Measurements from ENCODE around the gene HOXA11.

HOXA11 gene

DNA sequence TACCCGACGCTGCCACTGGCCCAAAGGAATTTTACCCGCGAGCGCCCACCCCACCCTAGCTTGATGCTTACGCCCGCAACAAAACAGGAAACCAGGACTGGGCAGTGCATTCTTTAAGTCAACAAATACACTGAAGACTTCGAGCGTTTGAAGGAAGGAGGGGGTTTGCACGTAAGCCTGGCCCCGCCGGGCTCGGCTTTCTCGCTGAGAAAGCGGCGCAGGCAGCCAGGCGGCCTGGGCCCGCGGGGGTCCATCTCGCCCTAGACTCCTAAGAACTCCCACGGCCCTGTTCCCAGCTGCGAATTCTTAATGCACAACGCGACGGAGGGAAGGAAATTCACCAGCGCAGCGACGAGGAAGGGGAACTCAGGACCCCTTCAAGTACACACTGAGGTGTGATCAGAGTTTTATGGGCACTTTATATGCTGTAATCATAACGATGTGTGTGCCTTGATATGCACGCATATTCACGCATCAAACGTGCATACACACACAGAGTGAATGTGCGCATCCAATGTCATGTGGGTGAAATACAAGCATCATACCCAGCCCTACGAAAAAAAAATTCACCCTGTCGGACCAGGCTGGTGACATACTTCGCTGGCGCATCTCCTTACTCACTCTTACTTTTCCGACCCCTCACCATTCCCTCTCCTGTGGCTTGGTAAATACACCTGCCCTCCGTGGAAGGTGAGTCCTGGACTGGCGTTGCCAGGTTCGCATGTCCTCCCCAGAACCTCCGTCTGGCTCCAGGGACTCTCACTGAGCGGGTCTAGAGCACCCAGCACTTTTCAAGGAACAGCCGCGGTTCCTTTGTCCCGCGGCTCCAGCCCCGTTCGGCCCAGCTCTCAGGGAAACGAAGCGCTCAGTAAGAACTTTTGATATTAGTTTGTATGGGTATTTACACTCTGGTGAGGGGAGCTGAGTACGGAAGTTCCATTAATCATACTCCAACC lies 20.6 kb upstream of the HOXA11 start:
- DNase-seq, result no peak

DNA sequence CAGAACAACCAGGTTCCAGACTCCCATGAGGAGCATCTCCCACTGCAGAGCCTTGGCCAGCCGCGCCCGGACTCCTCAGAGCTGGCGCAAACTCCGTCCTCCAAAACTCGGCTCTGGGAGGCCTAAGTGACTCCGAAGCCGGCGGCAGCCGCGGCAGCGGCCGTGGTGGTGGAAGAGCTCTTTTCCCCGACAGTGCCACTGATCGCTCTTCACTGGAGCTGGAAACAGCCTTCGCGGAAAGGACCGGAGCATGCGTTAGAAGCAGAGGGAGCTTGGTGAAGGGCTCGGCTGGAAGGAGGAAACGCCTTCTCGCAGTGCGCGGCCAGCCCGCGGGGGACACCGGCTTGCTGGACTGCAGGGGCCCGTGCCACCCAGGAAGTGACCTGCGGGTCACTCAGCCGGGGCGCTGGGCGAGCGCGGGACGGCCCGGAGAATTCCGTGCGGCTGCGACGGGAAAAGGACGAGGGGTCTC lies 19.9 kb upstream of the HOXA11 start:
- DNase-seq, result no peak

DNA sequence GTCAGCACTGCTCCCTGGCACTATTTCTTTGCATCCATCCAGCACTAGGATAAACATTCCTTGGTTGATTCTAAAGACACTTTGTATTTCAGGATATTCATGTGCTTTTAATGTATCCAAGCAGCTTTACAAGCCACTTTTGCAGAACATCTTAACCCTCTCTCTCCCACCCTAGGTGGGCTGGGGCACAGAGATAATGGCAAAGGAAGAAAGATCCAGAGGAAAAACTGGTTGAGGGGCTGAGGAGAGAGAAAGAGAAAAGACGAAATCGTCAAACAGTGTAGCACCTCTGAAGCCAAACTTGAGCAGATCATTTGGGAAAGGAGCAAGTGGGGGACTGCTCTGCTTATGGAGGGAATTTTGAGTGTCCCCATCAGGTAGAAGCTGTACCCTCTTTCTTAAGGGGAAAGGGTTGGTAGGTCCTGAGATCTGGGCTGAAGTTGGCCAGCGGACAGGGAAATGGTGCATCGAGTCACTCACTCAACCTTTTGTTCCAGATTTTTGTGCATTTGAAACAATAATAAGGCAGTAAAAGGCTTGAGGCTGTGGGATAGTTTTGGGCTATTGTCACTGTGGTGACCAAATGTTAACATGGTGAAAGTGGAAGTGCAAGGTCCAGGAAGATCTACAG lies 19.0 kb upstream of the HOXA11 start:
- no peak for DNase-seq

DNA sequence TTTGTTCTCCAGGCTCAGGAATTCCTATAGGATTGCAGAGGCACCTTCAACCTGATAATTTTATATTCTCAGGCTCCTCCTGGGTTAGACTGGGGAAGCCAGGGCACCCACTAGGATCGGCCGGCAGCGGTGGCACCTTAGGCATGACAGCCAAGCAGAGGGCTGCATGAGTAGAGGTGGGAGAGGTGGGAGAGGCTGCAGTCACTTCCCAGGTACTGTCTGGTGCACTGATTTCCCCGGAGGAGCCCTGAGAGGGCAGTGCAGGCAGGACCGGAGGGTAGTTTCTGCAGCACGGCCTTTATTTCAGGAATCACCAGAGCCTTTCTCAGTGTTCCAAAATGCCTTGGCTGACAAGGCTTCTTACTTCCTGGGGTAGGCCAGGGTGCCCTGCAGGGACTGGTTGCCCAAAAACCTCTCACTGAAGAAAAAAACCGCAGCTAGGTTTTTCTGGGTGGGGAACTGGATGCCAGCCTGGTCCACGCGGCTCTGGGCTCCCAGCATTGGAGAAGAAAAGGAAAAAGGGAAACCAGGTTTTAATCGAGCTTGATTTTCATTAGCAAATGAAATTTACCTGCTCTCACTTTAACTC lies 18.4 kb upstream of the HOXA11 start:
- no peak for DNase-seq

DNA sequence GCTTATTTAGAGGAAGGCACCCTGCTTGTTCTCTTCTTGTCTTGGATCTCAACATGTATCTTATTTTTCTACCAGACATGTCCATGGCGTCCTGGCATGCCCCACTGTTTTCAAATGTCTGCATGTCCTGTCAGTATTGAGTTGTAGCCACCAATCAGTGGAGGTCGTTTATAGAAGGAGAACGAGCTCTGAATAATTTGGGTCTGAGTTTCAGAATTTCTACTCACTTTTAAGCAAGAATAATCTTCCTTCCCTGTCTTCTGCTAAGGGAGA lies 17.8 kb upstream of the HOXA11 start:
- DNase-seq, result no peak

DNA sequence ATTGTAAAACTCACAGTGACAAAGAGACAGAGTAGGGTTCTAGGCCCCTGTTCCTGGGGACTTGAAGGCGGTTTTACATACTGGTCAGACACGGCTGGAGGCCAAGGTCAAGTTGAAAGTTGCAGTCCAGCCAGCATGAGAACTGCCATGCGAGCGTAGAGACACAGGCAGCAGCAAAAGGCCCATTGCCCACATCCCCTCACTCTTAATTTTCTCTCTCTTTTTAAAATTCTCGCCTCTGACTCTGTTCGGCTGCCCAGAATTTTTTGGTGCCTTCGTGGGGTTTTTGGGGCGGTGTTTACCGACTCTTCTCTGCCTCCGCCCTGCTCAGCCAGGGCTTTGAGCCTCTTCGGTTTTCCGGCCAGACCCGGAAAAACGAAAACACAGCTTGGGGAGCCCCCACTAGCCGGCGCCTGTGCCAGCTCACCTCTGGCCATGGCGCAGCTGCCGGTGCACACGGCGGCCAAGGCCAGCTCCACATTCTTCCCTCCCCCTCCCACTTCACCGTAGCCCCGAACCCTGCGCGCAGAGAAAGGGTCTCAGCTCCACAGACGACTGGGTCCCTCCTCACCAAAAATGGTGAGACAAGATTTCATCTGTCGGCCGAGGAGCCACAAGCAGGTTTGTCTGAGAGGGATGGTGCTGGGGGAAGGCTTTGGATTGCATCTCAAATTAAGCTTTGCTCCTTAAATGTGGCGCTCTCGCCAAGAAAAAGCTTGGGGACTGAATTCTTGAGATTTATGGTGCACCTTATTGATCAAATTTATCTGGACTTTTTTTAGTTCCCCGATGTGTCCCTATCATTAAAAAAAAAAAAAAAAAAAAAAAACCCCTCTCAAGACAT lies 17.2 kb upstream of the HOXA11 start:
- no peak for DNase-seq

DNA sequence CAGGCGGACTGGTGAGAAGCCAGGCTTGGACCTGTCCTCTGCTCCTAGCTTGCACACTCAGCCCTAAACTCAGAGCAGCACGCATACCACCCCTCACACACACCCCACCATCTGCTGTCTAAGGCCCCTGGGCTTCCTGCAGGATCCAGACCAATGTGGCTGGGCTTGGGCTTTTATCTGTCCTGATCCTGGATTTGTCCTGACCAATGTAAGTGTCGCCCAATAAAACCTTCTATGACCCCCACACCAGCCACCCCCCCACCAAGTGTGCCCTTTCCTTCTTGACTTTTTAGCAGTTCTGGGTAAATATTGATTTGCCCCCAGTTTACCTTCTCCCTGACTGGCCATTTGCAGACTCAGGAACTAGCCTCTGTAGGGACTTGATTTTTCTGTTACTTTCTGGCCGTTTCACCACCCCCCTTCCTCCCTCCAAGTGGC lies 16.6 kb upstream of the HOXA11 start:
- DNase-seq, result no peak

DNA sequence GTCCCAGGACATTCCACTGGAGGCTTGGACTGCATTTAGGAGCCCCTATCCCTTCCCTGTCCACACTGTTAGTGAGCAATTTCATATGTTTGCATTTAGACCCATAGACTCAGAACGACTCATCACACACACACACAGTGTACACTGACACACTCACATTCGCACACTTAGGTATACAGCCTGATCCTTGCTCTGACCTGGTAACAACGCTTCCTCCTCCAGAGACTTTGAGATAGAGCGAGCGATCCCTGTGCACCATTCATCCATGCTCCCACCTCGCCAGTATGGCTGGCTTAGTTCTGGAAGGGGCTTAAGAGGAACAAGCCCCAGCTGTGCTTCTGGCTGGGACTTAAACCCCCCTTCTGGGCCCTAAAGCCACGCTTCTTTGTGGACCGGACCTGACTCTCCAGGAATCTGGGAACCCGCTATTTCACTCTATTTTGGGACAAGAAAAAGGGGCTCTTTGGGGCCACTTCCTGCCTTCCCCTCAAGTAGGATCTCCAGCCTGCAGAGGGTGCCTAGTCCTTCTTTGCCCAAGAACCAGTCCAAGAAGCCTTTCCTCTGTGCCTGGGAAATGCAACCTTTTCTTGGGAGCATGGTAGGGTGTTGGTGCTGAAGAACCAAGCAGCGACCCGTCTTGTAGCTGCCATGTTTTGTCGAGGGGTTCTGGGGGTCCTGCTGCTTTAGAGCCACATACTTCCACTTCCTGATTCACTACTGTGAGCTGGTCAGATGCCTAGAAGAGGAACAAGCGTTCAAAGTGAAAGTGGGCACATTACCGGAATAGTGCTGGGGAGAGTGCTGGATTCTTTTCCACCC lies 15.9 kb upstream of the HOXA11 start:
- DNase-seq, result no peak

DNA sequence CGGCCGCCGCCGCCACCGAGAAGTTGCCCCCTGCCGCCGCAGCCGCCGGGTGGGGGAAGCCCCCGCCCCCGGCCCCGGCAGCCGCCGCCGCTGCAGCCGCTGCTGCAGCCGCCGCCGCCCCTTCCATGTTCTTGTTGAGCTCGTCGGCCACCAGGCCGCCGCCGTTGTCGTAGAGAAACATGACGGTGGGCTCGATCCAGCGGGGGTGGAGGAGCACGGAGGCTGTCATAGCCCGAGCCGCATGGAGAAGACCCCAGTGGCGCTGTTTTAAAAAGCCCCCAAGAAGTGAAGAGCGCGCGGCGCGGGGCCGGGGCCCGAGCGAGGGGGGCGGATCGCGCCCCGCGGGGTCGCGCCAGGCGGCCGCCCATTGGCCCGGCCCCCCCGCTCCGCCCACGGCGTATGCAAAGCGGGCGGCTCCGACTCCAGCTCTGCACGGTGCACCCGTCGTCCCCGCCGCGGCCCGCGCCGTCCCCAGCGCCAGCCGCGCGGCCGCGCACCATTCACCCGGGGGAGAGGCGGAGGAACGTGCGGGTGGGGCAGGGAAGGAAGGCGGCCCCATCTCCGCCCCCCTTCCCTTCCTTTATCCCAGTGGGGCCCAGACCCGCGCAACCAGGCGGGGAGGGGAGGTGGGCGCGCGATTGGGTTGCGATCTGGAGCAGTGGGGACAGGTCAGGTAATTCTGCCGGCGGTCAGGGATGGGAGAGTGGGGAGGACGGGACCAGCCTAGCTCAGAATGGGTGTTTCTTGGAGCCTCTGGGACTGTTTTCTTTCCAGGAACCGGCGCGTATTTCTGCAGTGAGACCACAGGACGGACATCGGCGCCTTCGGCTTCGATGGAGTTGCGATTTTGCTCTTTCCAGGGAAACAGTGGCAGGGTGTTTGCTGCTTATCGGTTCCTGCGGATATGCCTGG lies 15.1 kb upstream of the HOXA11 start, which contains the start of gene HOXA13:
HOXA13 (minus strand) TSS at position 243 of the 912 bp plus-strand sequence; CDS start at position 229, 14 bp downstream.
- DNase-seq, result peak; percentile 28

DNA sequence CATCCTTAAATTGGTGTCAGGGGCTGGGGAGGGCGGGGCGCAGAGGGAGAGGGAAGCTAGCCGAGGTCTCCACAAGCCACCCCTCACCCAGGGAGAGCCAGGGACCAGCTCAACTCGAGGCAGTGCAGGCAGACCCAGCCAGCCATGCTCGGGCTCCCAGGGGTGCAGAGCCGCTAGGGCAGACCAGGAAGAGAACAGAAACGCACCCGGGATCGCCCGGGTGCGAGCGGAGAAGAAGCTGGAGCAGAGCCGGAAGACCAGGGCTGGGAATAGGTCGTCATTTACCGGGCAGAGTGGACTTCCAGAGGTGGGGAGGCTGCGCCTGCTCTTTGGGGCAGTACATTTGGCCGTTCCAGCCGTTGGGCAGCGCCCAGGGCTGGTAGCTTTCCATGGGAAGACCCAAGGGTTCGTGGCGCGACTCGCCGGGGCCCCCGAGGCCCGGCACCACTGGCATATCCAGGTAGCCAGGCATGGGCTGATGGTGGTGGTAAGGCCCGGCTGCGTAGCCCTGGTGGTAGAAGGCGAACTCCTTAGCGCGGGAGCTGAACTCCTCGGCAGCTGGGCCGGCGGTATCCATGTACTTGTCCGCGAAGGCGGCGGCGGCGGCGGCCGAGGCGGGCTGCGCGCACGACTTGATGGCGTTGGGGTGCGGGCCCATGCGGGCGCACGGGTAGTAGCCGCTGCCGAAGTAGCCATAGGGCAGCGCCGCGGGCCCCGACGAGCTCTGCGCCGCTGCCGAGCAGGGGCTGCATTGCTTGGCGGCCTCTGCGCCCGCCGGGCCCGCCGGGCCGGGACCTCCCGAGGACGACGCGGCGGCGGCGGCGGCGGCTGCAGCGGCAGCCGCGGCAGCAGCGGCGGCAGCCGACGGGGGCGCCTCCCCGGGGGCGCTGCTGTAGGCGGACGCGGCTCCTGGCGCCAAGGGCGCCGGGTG lies 14.1 kb upstream of the HOXA11 start:
- DNase-seq, result no peak

DNA sequence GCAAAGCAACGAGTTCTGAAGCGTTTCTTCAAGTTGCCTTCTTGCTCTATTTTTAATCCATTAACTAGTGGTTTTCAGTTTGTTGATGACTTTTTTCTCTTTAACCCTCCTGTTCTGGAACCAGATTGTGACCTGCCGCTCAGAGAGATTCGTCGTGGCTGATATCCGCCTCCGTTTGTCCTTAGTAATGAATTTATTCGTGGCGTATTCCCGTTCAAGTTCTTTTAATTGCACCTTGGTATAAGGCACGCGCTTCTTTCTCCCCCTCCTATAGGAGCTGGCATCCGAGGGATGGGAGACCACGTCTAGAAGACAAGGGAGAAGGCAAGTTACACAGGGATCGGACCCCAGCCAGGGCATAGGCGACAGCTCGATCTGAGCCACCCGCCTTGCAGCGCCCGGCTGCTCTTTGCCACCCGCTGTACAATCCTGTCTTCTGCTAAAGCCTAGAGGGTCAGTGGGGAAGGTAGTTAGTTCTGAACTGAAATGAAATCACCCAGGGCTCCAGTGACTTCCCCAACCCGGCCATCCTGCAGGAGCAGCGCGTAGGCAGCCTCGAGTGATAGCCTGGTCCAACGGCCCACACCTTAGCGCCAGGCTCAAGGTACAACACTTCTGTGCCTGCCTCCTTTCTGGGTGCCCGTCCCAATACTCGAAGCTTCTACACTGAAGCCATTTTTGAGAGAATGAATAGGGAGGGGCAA lies 13.3 kb upstream of the HOXA11 start:
- no peak for DNase-seq

DNA sequence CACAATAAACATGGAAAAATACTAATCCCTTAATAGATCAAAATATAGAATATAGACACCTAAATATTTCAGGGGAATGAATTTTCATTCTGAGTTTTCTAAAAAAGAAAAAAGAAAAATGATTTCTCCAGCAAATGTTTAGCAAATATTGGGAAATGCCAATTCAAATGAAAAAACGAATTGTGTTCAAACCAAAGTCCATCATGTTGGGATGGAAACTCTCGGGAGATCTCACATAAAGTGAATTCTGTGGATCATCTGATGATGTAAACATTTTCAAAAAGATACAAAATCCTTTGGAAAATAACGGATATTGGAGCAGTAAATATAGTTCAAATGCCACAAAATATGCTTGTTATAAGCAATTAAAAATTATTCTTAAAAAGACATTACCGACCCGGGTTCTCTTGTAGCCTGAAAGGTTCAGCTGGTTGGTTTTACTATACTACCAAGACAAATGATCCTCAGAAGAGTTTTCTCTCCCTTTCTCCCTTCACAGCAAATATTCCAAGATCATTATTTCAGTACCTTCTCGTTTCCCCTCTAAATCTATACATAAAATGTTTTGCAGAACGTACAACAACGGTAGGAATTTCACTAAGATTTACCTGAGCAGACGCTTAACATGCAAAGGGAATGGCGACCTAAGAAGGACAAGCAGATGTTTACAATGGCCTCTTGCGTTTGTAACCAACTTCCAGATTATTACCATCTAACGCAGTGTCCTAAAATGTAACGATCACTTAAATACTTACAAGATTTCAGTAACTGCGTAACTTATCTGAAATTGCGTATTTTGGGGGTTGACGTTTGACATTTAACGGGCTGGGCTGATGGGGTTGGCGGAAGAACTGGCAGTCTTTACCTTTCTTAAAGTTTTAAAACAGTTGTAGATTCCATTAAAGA lies 12.4 kb upstream of the HOXA11 start:
- DNase-seq, result no peak

DNA sequence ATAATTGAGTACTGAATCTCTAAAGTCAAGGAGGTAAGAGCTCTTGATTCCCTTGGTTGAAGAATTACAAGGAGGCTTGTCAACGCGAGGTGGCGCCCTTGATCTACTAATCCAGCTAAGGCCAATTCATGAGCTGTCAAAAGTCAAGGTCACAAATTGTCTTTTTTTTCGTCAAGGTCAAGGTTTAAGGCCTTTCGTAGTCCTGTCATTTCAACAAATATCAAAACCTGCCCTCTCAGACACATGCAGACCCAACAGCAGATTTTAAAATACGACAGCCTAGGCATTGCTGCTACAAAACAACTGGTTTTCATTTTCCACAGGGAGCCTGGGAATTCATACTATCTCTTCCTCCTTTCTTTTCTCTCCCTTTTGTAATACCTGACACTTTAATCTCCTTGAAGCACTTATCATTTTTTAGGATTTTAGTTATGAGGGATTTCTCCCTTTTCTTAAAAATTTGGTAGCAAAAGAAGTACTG lies 11.3 kb upstream of the HOXA11 start:
- no peak for DNase-seq

DNA sequence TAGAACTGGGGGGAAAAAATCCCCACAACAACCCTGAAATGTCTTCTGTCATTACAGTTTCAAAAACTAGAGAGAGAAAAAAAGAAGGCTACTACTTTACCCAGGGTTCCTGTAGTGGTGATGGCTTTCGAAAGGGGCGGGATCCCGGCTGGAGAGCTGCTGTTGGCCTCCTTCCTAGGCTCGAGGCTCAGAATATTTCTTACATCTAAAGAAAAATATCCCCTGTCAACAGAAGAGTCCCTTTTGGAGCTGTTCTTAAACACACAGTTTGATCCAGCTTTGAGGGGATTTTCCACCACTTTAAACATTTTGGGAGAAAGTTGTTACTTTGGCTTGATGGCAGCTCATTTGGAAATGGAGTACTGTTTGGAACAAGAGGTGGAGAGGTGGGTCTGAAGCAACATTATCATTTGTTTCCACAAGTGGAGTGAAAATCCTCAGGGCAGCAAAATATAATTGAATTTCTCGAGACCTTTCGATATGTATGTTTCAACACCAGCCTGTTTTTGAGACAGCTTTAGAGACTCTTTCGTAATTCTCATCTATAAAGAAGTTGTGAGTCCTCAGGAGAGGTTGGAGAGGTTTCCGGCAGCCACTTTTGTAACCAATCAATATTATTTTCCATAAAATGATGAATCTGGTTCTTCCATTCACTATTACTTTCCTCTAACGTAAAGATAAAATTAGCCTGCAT lies 9.8 kb upstream of the HOXA11 start:
- DNase-seq, result no peak

DNA sequence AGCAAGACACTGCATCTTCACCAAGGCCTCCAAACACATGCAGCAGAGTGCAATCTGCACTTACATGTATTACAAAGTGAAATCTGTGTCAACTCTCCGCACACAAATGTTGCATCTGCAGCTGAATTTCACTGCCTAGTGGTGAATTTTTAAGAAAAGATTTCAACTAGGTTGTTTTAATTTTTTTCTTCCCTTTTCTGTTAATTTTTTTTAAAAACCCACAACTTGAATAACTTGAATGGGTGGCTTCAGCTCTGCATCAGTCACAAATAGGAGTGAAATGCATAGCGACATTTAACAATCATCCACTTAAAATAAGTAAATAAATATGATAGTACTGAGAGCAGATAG lies 8.9 kb upstream of the HOXA11 start:
- no peak for DNase-seq

DNA sequence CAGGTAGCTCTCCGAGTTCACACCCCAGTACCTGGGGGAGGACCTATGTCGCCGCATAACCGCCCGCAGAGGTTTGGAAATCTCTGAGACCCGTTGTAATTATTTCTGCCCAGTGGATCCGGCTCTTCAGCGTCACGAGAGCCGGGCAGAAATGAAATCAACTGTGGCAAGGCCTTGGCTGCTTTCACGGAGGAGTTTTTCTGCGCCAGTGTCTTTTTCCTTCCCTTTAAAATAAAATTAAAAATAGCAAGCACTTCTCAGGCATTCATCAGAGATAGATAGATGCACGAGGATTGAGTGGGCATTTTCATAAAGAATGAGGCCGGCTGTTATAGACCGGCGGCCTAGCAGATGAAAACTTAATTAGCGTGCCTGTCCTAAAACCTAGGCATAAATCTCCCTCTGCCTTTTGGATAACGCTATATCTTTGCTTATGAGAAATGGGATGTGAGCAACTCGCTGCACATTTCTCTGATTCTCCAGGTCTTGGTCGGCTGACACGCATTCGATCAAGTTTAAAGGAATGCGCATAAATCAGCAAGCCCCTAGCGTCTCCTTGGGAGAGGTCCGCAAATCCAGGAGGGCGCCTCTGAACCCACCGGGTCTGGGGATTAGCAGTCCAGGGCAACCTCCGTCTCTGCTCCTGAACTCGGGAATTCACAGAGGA lies 8.4 kb upstream of the HOXA11 start:
- no peak for DNase-seq
